ENCODE measurements around the gene IL22. TPM values are rescaled to one million over a fixed set of nuclear protein-coding genes. Genes with fewer than 3 reads are reported as not detected.
"Not testable (repeated sequence)": the region's sequence is repeated elsewhere in the genome, so short reads cannot be mapped to it uniquely, and the experiment has no call there.

Gene IL22
- total RNA-seq, 1 donor, result not detected

GRCh38 chr12:68225576-68226476 is 27.6 kb downstream of the IL22 start, which contains the start of gene IL26:
TSS of gene IL26 (minus strand) at chr12:68225810. CDS start at chr12:68225756, 54 bp downstream.
- H3K27me3 ChIP-seq (ENCODE audit: insufficient read depth, low read length), result no peaks in the 10 kb centered on the region
- H3K9me3 ChIP-seq (ENCODE audit: low read depth, low read length), result no peaks in the 10 kb centered on the region
- no peak within 1 kb of the TSS for H3K4me3 ChIP-seq (ENCODE audit: low read length)
- peaks cover 5% of the 10 kb centered on the region for H3K4me1 ChIP-seq (ENCODE audit: insufficient read depth, low read length)

DNA sequence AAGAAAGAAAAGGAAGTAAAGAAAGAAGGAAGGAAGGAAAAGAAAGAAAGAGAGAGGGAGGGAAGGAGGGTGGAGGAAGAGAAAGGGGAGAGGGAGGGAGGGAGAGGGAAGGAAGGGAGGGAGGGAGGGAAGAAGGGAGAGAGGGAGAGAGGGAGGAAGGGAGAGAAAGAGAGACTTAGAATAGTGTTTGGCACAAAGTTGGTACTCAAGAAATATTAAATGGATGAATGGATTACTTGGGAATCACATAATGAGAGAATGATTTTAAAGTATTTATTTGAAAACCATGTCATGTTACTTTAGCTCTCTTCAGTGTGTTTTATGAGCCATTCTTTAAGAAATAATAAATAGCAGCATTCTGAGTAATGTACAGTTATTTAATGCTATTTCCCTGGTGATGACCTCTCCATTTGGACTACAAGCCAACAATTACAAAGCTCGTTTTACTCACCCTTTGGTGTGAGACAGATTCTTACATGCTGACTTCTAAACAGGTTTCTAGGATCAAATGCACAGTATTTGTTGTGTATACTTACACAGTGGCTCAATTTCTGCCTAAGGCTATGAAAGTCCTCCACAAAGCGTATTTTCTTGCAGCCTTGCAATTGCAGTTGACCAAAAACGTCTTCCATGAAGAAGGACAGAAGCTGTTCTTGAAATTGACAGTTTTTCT is 28.7 kb downstream of the IL22 start:
- peaks cover 5% of the 10 kb centered on the region for H3K4me1 ChIP-seq (ENCODE audit: insufficient read depth, low read length)
- H3K4me3 ChIP-seq (ENCODE audit: low read length), result no peak overlapping the region
- no peaks in the 10 kb centered on the region for H3K9me3 ChIP-seq (ENCODE audit: low read depth, low read length)
- no peaks in the 10 kb centered on the region for H3K27me3 ChIP-seq (ENCODE audit: insufficient read depth, low read length)

DNA sequence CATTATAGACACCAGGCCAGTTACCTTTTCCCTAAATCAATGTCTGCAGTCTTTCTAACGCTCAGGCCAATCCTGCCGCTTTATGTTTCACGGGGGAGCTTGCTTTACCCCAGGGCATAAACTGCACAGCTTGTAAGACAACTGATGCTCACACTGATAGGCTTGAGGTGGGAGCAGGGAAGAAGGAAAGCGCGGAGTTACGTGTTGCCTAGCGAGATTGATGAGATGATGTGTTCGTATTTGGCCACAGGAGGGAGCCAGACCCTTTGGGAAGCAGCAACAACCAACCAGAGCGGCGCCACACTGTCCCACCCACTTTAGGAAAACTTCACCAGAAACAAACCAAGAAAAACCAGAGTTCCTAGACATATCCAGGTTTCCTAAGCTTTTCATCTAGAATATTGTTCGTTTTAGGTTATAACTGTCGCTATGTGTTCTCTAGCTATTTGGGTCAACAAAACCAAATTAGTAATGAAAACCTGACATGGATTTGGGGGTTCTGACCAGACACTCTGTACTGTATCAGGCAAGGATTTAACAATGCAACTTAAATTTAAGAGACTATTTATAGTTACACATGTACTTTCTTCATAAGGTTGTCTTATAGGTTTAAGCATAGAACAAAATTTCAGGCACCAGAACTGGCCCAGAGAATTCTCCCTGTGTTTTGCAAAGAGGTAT is 30.2 kb downstream of the IL22 start:
- Histone ChIP-seq H3K9me3 (ENCODE audit: low read depth, low read length) (no peaks in the 10 kb centered on the region), H3K4me1 (ENCODE audit: insufficient read depth, low read length) (peaks cover 5% of the 10 kb centered on the region), H3K27me3 (ENCODE audit: insufficient read depth, low read length) (peaks cover under 1% of the 10 kb centered on the region), H3K4me3 (ENCODE audit: low read length) (no peak overlapping the region)

GRCh38 chr12:68222326-68222725 is 31.1 kb downstream of the IL22 start:
- Histone ChIP-seq H3K27me3 (ENCODE audit: insufficient read depth, low read length) (peaks cover 9% of the 10 kb centered on the region), H3K4me1 (ENCODE audit: insufficient read depth, low read length) (peaks cover 5% of the 10 kb centered on the region), H3K4me3 (ENCODE audit: low read length) (no peak overlapping the region), H3K9me3 (ENCODE audit: low read depth, low read length) (no peaks in the 10 kb centered on the region)

GRCh38 chr12:68221497-68221896 is 31.9 kb downstream of the IL22 start:
- Histone ChIP-seq H3K9me3 (ENCODE audit: low read depth, low read length) (no peaks in the 10 kb centered on the region), H3K4me3 (ENCODE audit: low read length) (no peak overlapping the region), H3K27me3 (ENCODE audit: insufficient read depth, low read length) (peaks cover 10% of the 10 kb centered on the region), H3K4me1 (ENCODE audit: insufficient read depth, low read length) (peaks cover 5% of the 10 kb centered on the region)

DNA sequence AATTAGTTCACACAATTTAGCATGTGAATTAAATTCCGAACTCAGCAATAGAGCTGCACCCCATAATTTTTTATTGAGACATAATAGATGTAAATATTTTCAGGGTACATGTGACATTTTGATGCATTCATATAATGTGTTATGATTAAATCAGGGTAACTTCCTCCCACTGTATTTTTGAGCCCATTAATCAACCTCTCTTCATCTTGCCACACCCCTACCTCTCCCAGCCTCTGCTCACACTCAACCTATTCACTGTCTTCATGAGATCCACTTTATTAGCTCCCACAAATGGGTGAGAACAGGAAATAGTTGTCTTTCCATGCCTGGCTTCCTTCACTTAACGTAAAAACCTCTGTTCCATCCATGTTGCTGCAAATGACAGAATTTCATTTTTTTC is 42.5 kb downstream of the IL22 start:
- H3K27me3 ChIP-seq (ENCODE audit: insufficient read depth, low read length), result peaks cover 12% of the 10 kb centered on the region
- H3K9me3 ChIP-seq (ENCODE audit: low read depth, low read length), result no peaks in the 10 kb centered on the region
- H3K4me3 ChIP-seq (ENCODE audit: low read length), result no peak overlapping the region
- no peaks in the 10 kb centered on the region for H3K4me1 ChIP-seq (ENCODE audit: insufficient read depth, low read length)

- not testable (repeated sequence) for H3K9me3 ChIP-seq (ENCODE audit: low read depth, low read length); H3K4me3 ChIP-seq (ENCODE audit: low read length); H3K4me1 ChIP-seq (ENCODE audit: insufficient read depth, low read length); H3K27me3 ChIP-seq (ENCODE audit: insufficient read depth, low read length)
Measured at GRCh38 chr12:68209048-68209728, 44.2 kb downstream of the IL22 start.

DNA sequence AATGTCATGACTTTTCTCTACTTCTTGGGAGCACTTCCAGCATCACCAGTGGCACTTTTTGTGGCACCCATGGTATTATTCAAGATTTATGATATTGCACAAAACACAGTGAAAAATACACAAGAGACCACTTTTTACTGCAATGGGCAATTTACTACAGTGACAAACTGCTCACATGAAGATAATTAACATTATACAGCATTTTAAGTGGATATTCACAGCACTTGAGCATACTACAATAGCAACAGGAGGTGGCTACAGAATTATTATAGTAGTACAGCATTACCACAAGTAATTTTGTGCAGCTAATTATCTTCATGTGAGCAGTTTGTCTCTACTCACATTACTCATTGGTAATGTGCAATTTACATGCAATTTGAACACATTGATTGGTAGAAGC is 46.1 kb downstream of the IL22 start:
- Histone ChIP-seq H3K27me3 (ENCODE audit: insufficient read depth, low read length) (peaks cover 2% of the 10 kb centered on the region), H3K9me3 (ENCODE audit: low read depth, low read length) (no peaks in the 10 kb centered on the region), H3K4me3 (ENCODE audit: low read length) (no peak overlapping the region), H3K4me1 (ENCODE audit: insufficient read depth, low read length) (peaks cover 7% of the 10 kb centered on the region)

GRCh38 chr12:68206446-68206845 is 47.0 kb downstream of the IL22 start:
- Histone ChIP-seq H3K9me3 (ENCODE audit: low read depth, low read length) (no peaks in the 10 kb centered on the region), H3K4me1 (ENCODE audit: insufficient read depth, low read length) (peaks cover 7% of the 10 kb centered on the region), H3K27me3 (ENCODE audit: insufficient read depth, low read length) (peaks cover under 1% of the 10 kb centered on the region), H3K4me3 (ENCODE audit: low read length) (no peak overlapping the region)

- Histone ChIP-seq H3K4me3 (ENCODE audit: low read length) (no peak overlapping the region), H3K27me3 (ENCODE audit: insufficient read depth, low read length) (no peaks in the 10 kb centered on the region), H3K9me3 (ENCODE audit: low read depth, low read length) (no peaks in the 10 kb centered on the region)
Measured at GRCh38 chr12:68203460-68203875, 49.9 kb downstream of the IL22 start.

GRCh38 chr12:68200854-68201253 is 52.5 kb downstream of the IL22 start:
- Histone ChIP-seq H3K4me3 (ENCODE audit: low read length) (no peak overlapping the region), H3K9me3 (ENCODE audit: low read depth, low read length) (no peaks in the 10 kb centered on the region), H3K27me3 (ENCODE audit: insufficient read depth, low read length) (no peaks in the 10 kb centered on the region), H3K4me1 (ENCODE audit: insufficient read depth, low read length) (peaks cover 7% of the 10 kb centered on the region)

More at GRCh38 chr12:68203460-68203875, 49.9 kb downstream of the IL22 start:
- peaks cover 7% of the 10 kb centered on the region for H3K4me1 ChIP-seq (ENCODE audit: insufficient read depth, low read length)

DNA sequence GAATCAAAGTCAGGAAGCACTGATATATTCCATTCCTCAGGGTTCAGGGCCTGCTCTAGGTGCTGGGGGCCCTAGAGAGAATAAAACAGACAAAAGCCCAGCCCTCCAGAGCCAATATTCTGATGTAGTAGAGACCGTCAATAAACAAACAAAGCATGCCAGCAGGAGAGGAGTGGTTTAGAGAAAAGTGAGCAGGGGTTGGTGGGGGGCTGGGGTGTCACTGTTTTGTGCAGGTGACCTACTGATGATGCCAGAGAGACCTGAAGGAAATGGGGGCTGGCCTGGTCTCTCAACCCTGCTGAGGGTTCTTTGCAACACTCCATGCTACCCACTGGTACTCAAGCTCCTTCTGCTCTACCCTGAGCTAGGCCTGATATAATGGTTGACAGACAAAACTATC is 54.3 kb downstream of the IL22 start:
- Histone ChIP-seq H3K4me1 (ENCODE audit: insufficient read depth, low read length) (peaks cover 7% of the 10 kb centered on the region), H3K27me3 (ENCODE audit: insufficient read depth, low read length) (no peaks in the 10 kb centered on the region), H3K9me3 (ENCODE audit: low read depth, low read length) (no peaks in the 10 kb centered on the region), H3K4me3 (ENCODE audit: low read length) (no peak overlapping the region)

DNA sequence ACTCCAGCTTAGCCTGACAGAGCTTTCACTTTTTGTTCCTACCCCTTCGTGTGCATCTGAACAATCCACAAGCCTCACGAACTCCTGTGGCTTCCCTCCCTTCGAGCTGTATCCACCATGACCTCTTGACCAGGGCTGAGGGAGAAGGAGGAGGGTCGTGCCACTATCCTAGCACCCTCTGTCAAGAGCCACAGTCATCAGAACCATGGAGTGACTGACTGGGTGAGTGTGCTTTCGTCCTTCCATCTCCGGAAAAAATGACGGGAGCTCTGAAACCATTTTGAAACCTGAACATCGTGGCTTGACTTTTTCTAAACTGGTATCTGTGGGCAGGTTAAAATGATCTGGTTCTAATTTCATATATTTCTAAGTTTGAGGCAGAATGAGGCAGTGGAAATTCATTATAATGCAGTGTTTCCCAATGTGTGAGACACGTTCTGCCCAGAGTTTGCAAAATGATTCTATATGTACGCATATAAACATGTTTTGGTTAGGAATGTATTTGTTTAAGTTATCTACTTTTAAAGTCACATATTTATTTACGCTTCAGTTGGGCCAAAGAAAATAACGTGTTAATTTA is 54.8 kb downstream of the IL22 start:
- H3K4me1 ChIP-seq (ENCODE audit: insufficient read depth, low read length), result peaks cover 7% of the 10 kb centered on the region
- H3K27me3 ChIP-seq (ENCODE audit: insufficient read depth, low read length), result no peaks in the 10 kb centered on the region
- H3K4me3 ChIP-seq (ENCODE audit: low read length), result no peak overlapping the region
- H3K9me3 ChIP-seq (ENCODE audit: low read depth, low read length), result no peaks in the 10 kb centered on the region

Data from mononuclear cell (primary cell).